Ovary (tissue), 9 donors: ENCODE results near the gene SHKBP1. TPM values are rescaled to one million over a fixed set of nuclear protein-coding genes. Genes with fewer than 3 reads are reported as not detected.

ENCODE experiments used
- DNase-seq, 5 donors: peaks; one replicate each; pipeline ENCODE4 v3.0.0-alpha.2; 2019 to 2020
- H3K27ac ChIP-seq, 2 donors: fragments of 200-600 bp; one replicate each; pipeline versions ENCODE4 v1.5.1 to v1.8.0; 2019 to 2022
- H3K27me3 ChIP-seq: fragments of 200-600 bp; one replicate; pipeline ENCODE4 v1.8.0; 2022
- H3K36me3 ChIP-seq: fragments of 200-600 bp; sonication (generic); one replicate; pipeline ENCODE4 v1.5.1; 2019
- H3K4me1 ChIP-seq: one replicate; pipeline ENCODE4 v1.8.1; 2013; ENCODE audit warnings: mild to moderate bottlenecking, moderate library complexity; ENCODE audit not compliant: insufficient read depth
- H3K4me3 ChIP-seq: fragments of 200-600 bp; sonication (generic); one replicate; pipeline ENCODE4 v1.5.1; 2017
- H3K9me3 ChIP-seq, 2 donors: fragments of 200-600 bp in 1 of 2; sonication (generic) in 1 of 2; one replicate each; pipeline versions ENCODE4 v1.5.1 to v1.8.1; 2013 to 2019; ENCODE audit warnings: mild to moderate bottlenecking in 1 of 2, moderate library complexity in 1 of 2
- EP300 ChIP-seq: sonication (generic); formaldehyde crosslinking; IDR thresholded peaks from one replicate; pipeline ENCODE4 v1.6.1; 2017; ENCODE audit warnings: antibody characterized with exemption
- POLR2A ChIP-seq: fragments of 450-650 bp; IDR thresholded peaks from one replicate; pipeline ENCODE4 v1.6.1; 2017; ENCODE audit warnings: antibody characterized with exemption, mild to moderate bottlenecking, moderate library complexity
- WGBS, 3 donors: extraction: QIAGEN DNeasy Blood & Tissue Kit in 1 of 3; methylation state at CpG; one replicate each; pipeline versions ENCODE4 v1.1.5 to v1.1.7; 2013 to 2017; 5-methylcytosine and 5-hydroxymethylcytosine counted together
- intact Hi-C, 4 donors: fragments of 100-400 bp; cut with DNase I; formaldehyde crosslinking; loops; one replicate each; pipeline versions ENCODE4 v1.11.0 to v1.15.1; 2022 to 2023
- polyA plus RNA-seq, 2 donors: library from polyadenylated mRNA; stranded (reverse); fragments of 200-250 nt in 1 of 2; fragments of 350-450 nt in 1 of 2; fragmentation: Illumina TruSeq in 1 of 2; extraction: RNeasy Lipid Tissue Mini Kit (QIAGEN cat#74804) in 1 of 2; gene quantifications; one replicate each; pipeline ENCODE4 v1.2.3, GENCODE V29; 2013 to 2014
- total RNA-seq, 7 donors: library from RNA; depleted of rRNA in 2 of 7; stranded (reverse); fragments of >200 nt in 2 of 7; fragmentation: NEBNext Ultra II Directional in 3 of 7; extraction: Animal tissue kit (Norgen Biotek cat#: 25700) in 3 of 7; gene quantifications; one replicate each; pipeline versions ENCODE4 v1.1.0 to v1.2.4, GENCODE V29; 2016 to 2023
- TF ChIP-seq, protein P1 (sequence below), 3 donors: fragments of 450-650 bp in 2 of 3; fragments of 200-600 bp in 1 of 3; IDR thresholded peaks; one replicate each; pipeline versions ENCODE4 v1.5.1 to v1.8.0; 2016 to 2022; ENCODE audit warnings: antibody characterized with exemption in 3 of 3, mild to moderate bottlenecking in 1 of 3
- donor health status: DM: no; HTN: no; CAD: no; lungs with moderate emphysema.
- donor health status: DM: no; HTN: no; CAD: no.
- donor health status: Bipolar disorder and iron deficiency.
- donor health status: DM: yes; HTN: yes; CAD: no.
- donor health status: DM: no; HTN: no; CAD: no.
- donor health status: DM: yes; HTN: yes; CAD: no.

Gene SHKBP1
- total and polyA plus RNA-seq, 9 donors = 16.3 to 48.7 (median 33.8) TPM

DNA sequence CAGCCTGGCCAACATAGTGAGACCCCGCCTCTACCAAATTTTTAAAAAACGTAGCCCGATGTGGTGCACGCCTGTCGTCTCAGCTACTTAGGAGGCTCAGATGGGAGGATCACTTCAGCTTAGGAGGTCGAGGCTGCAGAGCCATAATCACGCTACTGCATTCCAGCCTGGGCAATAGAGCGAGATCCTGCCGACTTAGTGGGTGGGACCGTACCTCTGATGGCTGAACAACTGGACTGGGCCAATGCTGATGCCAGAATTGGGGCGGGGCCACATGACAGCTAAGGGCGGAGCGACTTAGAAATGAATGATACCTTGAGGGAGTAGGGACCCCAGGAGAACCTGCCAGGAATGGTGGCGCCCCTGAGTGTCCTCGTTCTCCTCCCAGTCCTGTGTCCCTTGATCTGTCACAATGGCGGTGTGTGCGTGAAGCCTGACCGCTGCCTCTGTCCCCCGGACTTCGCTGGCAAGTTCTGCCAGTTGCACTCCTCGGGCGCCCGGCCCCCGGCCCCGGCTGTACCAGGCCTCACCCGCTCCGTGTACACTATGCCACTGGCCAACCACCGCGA, 28.1 kb downstream of the SHKBP1 start:
- peak overlapping the region; percentile 34 for H3K4me3 ChIP-seq
- H3K27ac ChIP-seq = peak overlapping the region in 1 of 2 donors; percentile 87
- TF ChIP-seq POLR2A = no peak
- TF ChIP-seq EP300 = no peak
- TF ChIP-seq, protein P1, sequence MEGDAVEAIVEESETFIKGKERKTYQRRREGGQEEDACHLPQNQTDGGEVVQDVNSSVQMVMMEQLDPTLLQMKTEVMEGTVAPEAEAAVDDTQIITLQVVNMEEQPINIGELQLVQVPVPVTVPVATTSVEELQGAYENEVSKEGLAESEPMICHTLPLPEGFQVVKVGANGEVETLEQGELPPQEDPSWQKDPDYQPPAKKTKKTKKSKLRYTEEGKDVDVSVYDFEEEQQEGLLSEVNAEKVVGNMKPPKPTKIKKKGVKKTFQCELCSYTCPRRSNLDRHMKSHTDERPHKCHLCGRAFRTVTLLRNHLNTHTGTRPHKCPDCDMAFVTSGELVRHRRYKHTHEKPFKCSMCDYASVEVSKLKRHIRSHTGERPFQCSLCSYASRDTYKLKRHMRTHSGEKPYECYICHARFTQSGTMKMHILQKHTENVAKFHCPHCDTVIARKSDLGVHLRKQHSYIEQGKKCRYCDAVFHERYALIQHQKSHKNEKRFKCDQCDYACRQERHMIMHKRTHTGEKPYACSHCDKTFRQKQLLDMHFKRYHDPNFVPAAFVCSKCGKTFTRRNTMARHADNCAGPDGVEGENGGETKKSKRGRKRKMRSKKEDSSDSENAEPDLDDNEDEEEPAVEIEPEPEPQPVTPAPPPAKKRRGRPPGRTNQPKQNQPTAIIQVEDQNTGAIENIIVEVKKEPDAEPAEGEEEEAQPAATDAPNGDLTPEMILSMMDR (IDR thresholded peaks at IDR 0.05) = no peak
- H3K27me3 ChIP-seq = no peaks in the 10 kb centered on the region
- no peaks in the 10 kb centered on the region for H3K9me3 ChIP-seq
- DNase-seq = peak; percentile 49 to 76 (median 73)
- no peaks in the 10 kb centered on the region for H3K36me3 ChIP-seq
- H3K4me1 ChIP-seq = peaks cover 13% of the 10 kb centered on the region
- WGBS, 3 donors = 39 to 52% (median 43%) methylated on average over 19 to 29 of the region's 29 CpGs
- intact Hi-C loops = loop anchor here in 3 of 4 donors (5.0 to 10.0 kb wide), 2 partner anchors 140 to 182 kb away; partner anchors contain the start of genes BLVRB (in 2 of the 3) and SPTBN4 (in 2 of the 3)

DNA sequence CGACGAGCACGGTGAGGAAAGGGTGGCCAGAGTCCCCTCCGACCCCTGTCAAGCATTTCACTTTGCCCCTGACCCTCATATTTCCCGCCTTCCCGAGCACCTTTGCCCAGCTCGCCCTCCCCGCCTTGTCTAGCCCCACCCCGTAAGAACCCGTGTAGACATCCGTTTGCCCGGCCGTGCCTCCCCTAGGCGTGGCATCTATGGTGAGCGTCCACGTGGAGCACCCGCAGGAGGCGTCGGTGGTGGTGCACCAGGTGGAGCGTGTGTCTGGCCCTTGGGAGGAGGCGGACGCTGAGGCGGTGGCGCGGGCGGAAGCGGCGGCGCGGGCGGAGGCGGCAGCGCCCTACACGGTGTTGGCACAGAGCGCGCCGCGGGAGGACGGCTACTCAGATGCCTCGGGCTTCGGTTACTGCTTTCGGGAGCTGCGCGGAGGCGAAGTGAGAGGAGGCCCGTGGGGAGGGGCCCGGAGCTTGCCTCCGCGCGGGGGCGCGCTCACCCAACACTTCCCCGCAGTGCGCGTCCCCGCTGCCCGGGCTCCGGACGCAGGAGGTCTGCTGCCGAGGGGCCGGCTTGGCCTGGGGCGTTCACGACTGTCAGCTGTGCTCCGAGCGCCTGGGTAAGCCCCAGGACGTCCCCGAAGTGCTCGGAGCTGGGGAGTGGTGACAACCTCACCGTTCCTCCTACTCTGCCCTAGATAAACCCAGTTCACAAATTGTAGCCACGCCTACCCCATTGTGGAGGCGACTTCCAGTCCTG, 28.7 kb downstream of the SHKBP1 start:
- DNase-seq = peak; percentile 73 to 85 (median 78)
- intact Hi-C loops = loop anchor here in 2 of 4 donors (10.0 kb wide), 1 partner anchor 141 kb away; the partner anchor contains the start of genes BLVRB (in 2 of the 2) and SPTBN4 (in 2 of the 2)
- H3K36me3 ChIP-seq = no peaks in the 10 kb centered on the region
- peaks cover 12% of the 10 kb centered on the region for H3K4me1 ChIP-seq
- H3K9me3 ChIP-seq = no peaks in the 10 kb centered on the region
- TF ChIP-seq, protein P1 (IDR thresholded peaks at IDR 0.05) = no peak
- TF ChIP-seq EP300 (no peak), POLR2A (peak; percentile 22)
- peak overlapping the region in 1 of 2 donors; percentile 30 for H3K27ac ChIP-seq
- no peaks in the 10 kb centered on the region for H3K27me3 ChIP-seq
- peak overlapping the region; percentile 34 for H3K4me3 ChIP-seq
- WGBS, 3 donors = 3 to 15% (median 3%) methylated on average over 49 to 71 of the region's 71 CpGs

DNA sequence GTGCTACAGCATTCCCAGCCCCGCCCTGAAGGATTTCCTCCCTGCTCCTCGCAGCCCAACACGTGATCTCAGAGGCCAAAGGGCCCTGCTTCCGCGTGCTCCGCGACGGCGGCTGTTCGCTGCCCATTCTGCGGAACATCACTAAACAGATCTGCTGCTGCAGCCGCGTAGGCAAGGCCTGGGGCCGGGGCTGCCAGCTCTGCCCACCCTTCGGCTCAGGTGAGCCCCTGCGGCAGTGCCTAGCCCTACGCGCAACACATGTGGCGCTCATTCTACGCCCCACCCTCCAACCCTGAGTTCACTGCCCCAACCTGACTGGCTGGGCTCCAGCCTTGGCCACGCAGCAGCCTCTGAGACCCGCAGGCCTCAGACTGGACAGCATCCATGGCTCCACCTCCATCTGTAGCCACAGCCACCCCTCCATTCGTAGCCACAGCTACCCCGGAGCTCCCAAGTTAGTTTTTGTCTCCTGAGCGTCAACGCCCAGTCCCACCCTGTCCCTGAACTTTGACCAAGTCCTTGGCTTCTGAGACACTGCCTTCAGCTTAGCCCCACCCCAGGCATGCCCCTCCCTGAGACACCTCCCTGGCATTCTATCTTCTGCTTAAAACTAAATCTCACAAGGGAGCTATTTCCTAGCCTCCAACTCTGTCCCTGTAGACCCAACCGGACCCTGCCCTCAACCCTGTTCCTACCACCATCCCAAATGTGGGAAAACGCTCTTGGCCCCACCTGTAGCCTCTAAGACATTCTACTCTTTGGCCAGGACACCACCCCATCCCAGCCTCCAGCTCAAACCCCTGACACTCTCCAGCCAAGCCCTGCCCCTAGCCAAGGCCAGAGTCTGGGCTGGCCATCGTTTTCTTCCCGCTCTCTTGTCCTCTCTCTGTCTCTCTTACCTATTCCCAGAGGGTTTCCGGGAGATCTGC, 30.9 kb downstream of the SHKBP1 start:
- TF ChIP-seq, protein P1 (IDR thresholded peaks at IDR 0.05) = no peak
- TF ChIP-seq EP300 (no peak), POLR2A (no peak)
- peaks cover 11% of the 10 kb centered on the region for H3K4me1 ChIP-seq
- 55 to 68% (median 55%) methylated on average over 31 of the region's 31 CpGs for WGBS, 3 donors
- intact Hi-C loops = loop anchor here in 2 of 4 donors (10.0 kb wide), 1 partner anchor 143 kb away; the partner anchor contains the start of genes BLVRB (in 2 of the 2) and SPTBN4 (in 2 of the 2)
- no peaks in the 10 kb centered on the region for H3K27me3 ChIP-seq
- no peak overlapping the region for H3K4me3 ChIP-seq
- no peak overlapping the region for H3K27ac ChIP-seq
- DNase-seq = peak in 4 of 5 donors; percentile 50 to 74 (median 62)
- H3K36me3 ChIP-seq = no peaks in the 10 kb centered on the region
- H3K9me3 ChIP-seq = no peaks in the 10 kb centered on the region

DNA sequence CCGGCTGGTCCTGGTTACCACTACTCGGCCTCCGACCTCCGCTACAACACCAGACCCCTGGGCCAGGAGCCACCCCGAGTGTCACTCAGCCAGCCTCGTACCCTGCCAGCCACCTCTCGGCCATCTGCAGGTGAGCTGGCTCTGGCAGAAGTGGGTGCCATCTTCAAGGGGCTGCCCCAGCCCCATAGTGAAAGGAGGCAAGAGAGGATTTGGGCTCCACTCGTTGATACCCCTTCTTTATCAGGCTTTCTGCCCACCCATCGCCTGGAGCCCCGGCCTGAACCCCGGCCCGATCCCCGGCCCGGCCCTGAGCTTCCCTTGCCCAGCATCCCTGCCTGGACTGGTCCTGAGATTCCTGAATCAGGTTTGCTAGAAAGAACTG, 31.6 kb downstream of the SHKBP1 start:
- 86 to 91% (median 90%) methylated on average over 14 of the region's 14 CpGs for WGBS, 3 donors
- Histone ChIP-seq H3K27me3 (no peaks in the 10 kb centered on the region), H3K36me3 (no peaks in the 10 kb centered on the region), H3K9me3 (no peaks in the 10 kb centered on the region), H3K4me1 (peaks cover 11% of the 10 kb centered on the region), H3K4me3 (no peak overlapping the region), H3K27ac (no peak overlapping the region)
- no peak for DNase-seq
- intact Hi-C loops = loop anchor here in 2 of 4 donors (10.0 kb wide), 1 partner anchor 143 kb away; the partner anchor contains the start of genes BLVRB (in 2 of the 2) and SPTBN4 (in 2 of the 2)
- no peak for TF ChIP-seq POLR2A
- TF ChIP-seq, protein P1 (IDR thresholded peaks at IDR 0.05) = no peak
- no peak for TF ChIP-seq EP300
